Measurements from ENCODE around the gene FAM120B. TPM values are rescaled to one million over a fixed set of nuclear protein-coding genes. Genes with fewer than 3 reads are reported as not detected.

FAM120B gene
- total RNA-seq, 1 experiment from 2014 or later = 16.7 TPM

GRCh38 chr6:170296423-170296745 lies 10.2 kb upstream of the FAM120B start:
- H2BK15ac ChIP-seq (ENCODE audit: low read depth, low read length) = no peak overlapping the region
- H4K20me1 ChIP-seq (ENCODE audit: control insufficient read depth, insufficient read depth, insufficient read length) = no peaks in the 10 kb centered on the region
- no peak overlapping the region for H2AK5ac ChIP-seq (ENCODE audit: insufficient read length, low read length)
- no peak overlapping the region for H3K4ac ChIP-seq (ENCODE audit: low read depth, low read length)
- no peaks in the 10 kb centered on the region for H3K79me1 ChIP-seq (ENCODE audit: insufficient read depth, low read depth, low read length, poor library complexity, severe bottlenecking)
- peak overlapping the region; percentile 21; the same call in 1 of the 2 replicates for H3K14ac ChIP-seq (ENCODE audit: insufficient read depth, low read length)
- H3K9ac ChIP-seq (ENCODE audit: extremely low read depth, insufficient read length, low read length) = no peak overlapping the region
- H4K8ac ChIP-seq (replicated peaks; ENCODE audit: insufficient read length, low read depth, low read length) = no peak overlapping the region
- H3K9me3 Mint-ChIP-seq = peaks cover 26 to 28% of the 10 kb centered on the region in 2 experiments
- peaks cover 15% of the 10 kb centered on the region for H3K9me3 ChIP-seq (ENCODE audit: control insufficient read depth, low read depth, low read length)
- TF ChIP-seq, protein P1, sequence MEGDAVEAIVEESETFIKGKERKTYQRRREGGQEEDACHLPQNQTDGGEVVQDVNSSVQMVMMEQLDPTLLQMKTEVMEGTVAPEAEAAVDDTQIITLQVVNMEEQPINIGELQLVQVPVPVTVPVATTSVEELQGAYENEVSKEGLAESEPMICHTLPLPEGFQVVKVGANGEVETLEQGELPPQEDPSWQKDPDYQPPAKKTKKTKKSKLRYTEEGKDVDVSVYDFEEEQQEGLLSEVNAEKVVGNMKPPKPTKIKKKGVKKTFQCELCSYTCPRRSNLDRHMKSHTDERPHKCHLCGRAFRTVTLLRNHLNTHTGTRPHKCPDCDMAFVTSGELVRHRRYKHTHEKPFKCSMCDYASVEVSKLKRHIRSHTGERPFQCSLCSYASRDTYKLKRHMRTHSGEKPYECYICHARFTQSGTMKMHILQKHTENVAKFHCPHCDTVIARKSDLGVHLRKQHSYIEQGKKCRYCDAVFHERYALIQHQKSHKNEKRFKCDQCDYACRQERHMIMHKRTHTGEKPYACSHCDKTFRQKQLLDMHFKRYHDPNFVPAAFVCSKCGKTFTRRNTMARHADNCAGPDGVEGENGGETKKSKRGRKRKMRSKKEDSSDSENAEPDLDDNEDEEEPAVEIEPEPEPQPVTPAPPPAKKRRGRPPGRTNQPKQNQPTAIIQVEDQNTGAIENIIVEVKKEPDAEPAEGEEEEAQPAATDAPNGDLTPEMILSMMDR (conservative IDR thresholded peaks at IDR 0.05) = no peak; the same call in 2 of the 3 replicates
- peaks cover 79% of the 10 kb centered on the region for H3K27me3 Mint-ChIP-seq (ENCODE audit: low read depth)
- DNase-seq = no peak
- WGBS (ENCODE audit: extremely low coverage, insufficient read length, low lambda C conversion rate) = no CpG with 5 or more reads among the region's 47 CpGs
- no peak overlapping the region for H3K23ac ChIP-seq (ENCODE audit: insufficient read length, low read depth, low read length)
- no peak overlapping the region for H3K4me2 ChIP-seq (ENCODE audit: insufficient read depth, insufficient read length, low read length)
- H3K56ac ChIP-seq (ENCODE audit: insufficient read length, low read depth, low read length) = no peak overlapping the region
- H3T11ph ChIP-seq (ENCODE audit: low read length) = no peak overlapping the region
- no peak overlapping the region for H4K91ac ChIP-seq (ENCODE audit: insufficient read length, low read depth, low read length)
- no peak overlapping the region for H4K5ac ChIP-seq (ENCODE audit: insufficient read length, low read depth, low read length)
- no peaks in the 10 kb centered on the region for H3K79me2 ChIP-seq (ENCODE audit: insufficient read depth, low read length)
- H3K18ac ChIP-seq (ENCODE audit: insufficient read length, low read depth, low read length) = no peak overlapping the region
- no peak overlapping the region for H2AFZ ChIP-seq (ENCODE audit: low read length)
- peaks cover 40% of the 10 kb centered on the region for H3K27me3 ChIP-seq (ENCODE audit: insufficient read depth, low read length)
- H3K4me1 Mint-ChIP-seq = peaks cover 53 to 59% of the 10 kb centered on the region in 2 experiments
- H2BK5ac ChIP-seq (ENCODE audit: insufficient read length, low read length) = no peak overlapping the region
- H2BK20ac ChIP-seq (ENCODE audit: low read depth, low read length, poor library complexity, severe bottlenecking) = no peak overlapping the region
- peaks cover 9% of the 10 kb centered on the region for H3K23me2 ChIP-seq (ENCODE audit: insufficient read length, low read depth, low read length, poor library complexity, severe bottlenecking)
- H3K36me3 Mint-ChIP-seq (ENCODE audit: insufficient read depth in 1 of 3, low read depth in 3 of 3) = peaks cover 20 to 31% (median 21%) of the 10 kb centered on the region in 3 experiments
- H2BK12ac ChIP-seq (ENCODE audit: insufficient read length, low read depth, low read length) = no peak overlapping the region
- H2BK120ac ChIP-seq (ENCODE audit: low read depth, low read length, poor library complexity, severe bottlenecking) = no peak overlapping the region
- H3K4me1 ChIP-seq (ENCODE audit: insufficient read depth, low read length) = peaks cover 8% of the 10 kb centered on the region; the same call in 1 of the 2 replicates
- no peak overlapping the region; a peak in 2 of 5 replicates for H3K4me3 Mint-ChIP-seq
- H3K27ac ChIP-seq (ENCODE audit: insufficient read length, low read depth, low read length) = no peak overlapping the region
- no peak overlapping the region for H3K27ac Mint-ChIP-seq

Data from H9 (cell line).